ENCODE measurements around the gene CD160.

DNA sequence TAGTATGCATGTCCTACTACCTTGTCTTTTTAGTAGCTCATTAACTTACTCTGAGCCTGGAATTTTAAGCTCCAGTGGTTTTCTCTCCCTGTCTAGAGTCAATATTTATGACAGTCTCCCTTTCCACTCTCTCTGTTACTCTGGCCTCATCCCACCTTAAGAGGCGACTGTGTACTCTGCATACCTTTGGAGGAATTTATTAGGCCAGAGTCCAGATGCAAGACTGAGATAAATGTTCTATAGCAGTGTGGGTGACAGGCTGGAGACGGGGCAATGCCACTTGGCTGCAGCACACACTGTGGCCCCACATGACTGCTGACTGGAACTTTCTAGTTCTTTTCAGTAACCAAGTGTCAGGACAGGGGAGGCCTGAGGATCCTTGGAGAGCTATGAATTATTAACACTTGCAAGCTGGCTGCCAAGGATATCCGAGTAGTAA lies 8.1 kb upstream of the CD160 start:
- no peak for TF ChIP-seq CTCF (IDR thresholded peaks at IDR 0.05; ENCODE audit: borderline replicate concordance, extremely low read depth, low read length, poor library complexity, severe bottlenecking)
- no peak for TF ChIP-seq EZH2 (IDR thresholded peaks at IDR 0.05; ENCODE audit: borderline replicate concordance, low read depth, low read length, severe bottlenecking)
